DMS114 treated with DMSO at 0.1 percent for 48 hours (cell line): ENCODE data around the gene PIM3.

Experiments used
- DNase-seq: peaks from one replicate; lab custom pipeline; 2025; ENCODE audit not compliant: unreplicated experiment; lab: John Stamatoyannopoulos, UW

PIM3 gene

GRCh38 chr22:49960159-49961004 is at the start of gene PIM3:
Gene PIM3, plus strand, starts transcription at chr22:49960772. Its CDS starts 176 bp downstream, at chr22:49960948.
- DNase-seq = peak; percentile 84

- DNase-seq = no peak
Observed at GRCh38 chr22:49911881-49912625, 48.5 kb upstream of the PIM3 start.

- no peak for DNase-seq
Observed at GRCh38 chr22:49913026-49913425, 47.5 kb upstream of the PIM3 start.

GRCh38 chr22:49913446-49913845 is 47.1 kb upstream of the PIM3 start:
- no peak for DNase-seq

GRCh38 chr22:49914256-49914655 is 46.3 kb upstream of the PIM3 start:
- no peak for DNase-seq

GRCh38 chr22:49915610-49916009 is 45.0 kb upstream of the PIM3 start:
- DNase-seq = no peak

- no peak for DNase-seq
Observed at GRCh38 chr22:49916831-49917230, 43.7 kb upstream of the PIM3 start.

GRCh38 chr22:49917974-49918910 is 42.3 kb upstream of the PIM3 start, which contains the start of the genes ALG12 and CRELD2:
Gene ALG12, minus strand, starts transcription at chr22:49918438. Its CDS starts 4,673 bp downstream, at chr22:49913765.
Gene CRELD2, plus strand, starts transcription at chr22:49918634. Its CDS starts 136 bp downstream, at chr22:49918770.
- peak; percentile 87 for DNase-seq

GRCh38 chr22:49918911-49919881 is 41.4 kb upstream of the PIM3 start:
- no peak for DNase-seq

- no peak for DNase-seq
Observed at GRCh38 chr22:49920859-49921258, 39.7 kb upstream of the PIM3 start.

- no peak for DNase-seq
Observed at GRCh38 chr22:49921508-49922278, 38.9 kb upstream of the PIM3 start.

GRCh38 chr22:49922484-49922883 is 38.1 kb upstream of the PIM3 start:
- DNase-seq = no peak

- no peak for DNase-seq
Observed at GRCh38 chr22:49922926-49923325, 37.6 kb upstream of the PIM3 start.

- no peak for DNase-seq
Observed at GRCh38 chr22:49923445-49923844, 37.1 kb upstream of the PIM3 start.

GRCh38 chr22:49924113-49924833 is 36.3 kb upstream of the PIM3 start:
- no peak for DNase-seq

GRCh38 chr22:49925525-49926128 is 34.9 kb upstream of the PIM3 start:
- DNase-seq = no peak

- DNase-seq = no peak
Observed at GRCh38 chr22:49926916-49927315, 33.7 kb upstream of the PIM3 start.
